Tibial nerve (tissue), 4 donors: ENCODE data around the gene PLCD3. TPM values are rescaled to one million over a fixed set of nuclear protein-coding genes. Genes with fewer than 3 reads are reported as not detected.
A peak's percentile ranks its signal among the peaks of the same experiment; 100 is the strongest.

Experiments
- DNase-seq, 2 donors: peaks; one replicate each; pipeline ENCODE4 v3.0.0-alpha.2; 2019; ENCODE audit warnings: low spot score in 2 of 2
- H3K27ac ChIP-seq, 4 donors: fragments of 200-600 bp; sonication (generic) in 3 of 4; one replicate each; pipeline ENCODE4 v1.5.1; 2017 to 2019; ENCODE audit warnings: mild to moderate bottlenecking in 1 of 4
- H3K27me3 ChIP-seq, 2 donors: fragments of 200-600 bp; sonication (generic) in 1 of 2; one replicate each; pipeline versions ENCODE4 v1.5.1 to v1.6.0; 2017 to 2019
- H3K36me3 ChIP-seq, 3 donors: fragments of 200-600 bp; sonication (generic); one replicate each; pipeline ENCODE4 v1.5.1; 2018 to 2019
- H3K4me1 ChIP-seq, 4 donors: fragments of 200-600 bp; sonication (generic) in 3 of 4; one replicate each; pipeline ENCODE4 v1.5.1; 2017 to 2019
- H3K4me3 ChIP-seq, 4 donors: fragments of 200-600 bp; sonication (generic) in 3 of 4; one replicate each; pipeline ENCODE4 v1.5.1; 2017 to 2019; ENCODE audit warnings: mild to moderate bottlenecking in 1 of 4, moderate library complexity in 1 of 4
- H3K9me3 ChIP-seq, 4 donors: fragments of 200-600 bp; sonication (generic) in 3 of 4; one replicate each; pipeline ENCODE4 v1.5.1; 2017 to 2019
- CTCF ChIP-seq, 5 experiments: fragments of 200-600 bp in 3 of 5; fragments of 450-650 bp in 2 of 5; sonication (generic) in 3 of 5; IDR thresholded peaks; one replicate each; pipeline ENCODE4 v1.5.1; 2016 to 2019; ENCODE audit warnings: antibody characterized with exemption in 5 of 5, mild to moderate bottlenecking in 3 of 5, moderate library complexity in 2 of 5
- EP300 ChIP-seq, 2 donors: sonication (generic); formaldehyde crosslinking; IDR thresholded peaks; one replicate each; pipeline ENCODE4 v1.6.1; 2017; ENCODE audit warnings: antibody characterized with exemption in 2 of 2, mild to moderate bottlenecking in 1 of 2
- POLR2A ChIP-seq, 2 donors: fragments of 450-650 bp; IDR thresholded peaks; one replicate each; pipeline ENCODE4 v1.6.1; 2017; ENCODE audit warnings: antibody characterized with exemption in 2 of 2, mild to moderate bottlenecking in 2 of 2, moderate library complexity in 2 of 2
- WGBS, 2 donors: methylation state at CpG; one replicate each; pipeline ENCODE4 v1.1.5; 2018; 5-methylcytosine and 5-hydroxymethylcytosine counted together
- total RNA-seq, 4 donors: library from RNA; depleted of rRNA; stranded (reverse); fragments of >200 nt; gene quantifications; one replicate each; pipeline ENCODE4 v1.1.0, GENCODE V29; 2016

PLCD3 gene
- total RNA-seq, 4 donors from 2014 or later: 45.7 to 103 (median 69.3) TPM

DNA sequence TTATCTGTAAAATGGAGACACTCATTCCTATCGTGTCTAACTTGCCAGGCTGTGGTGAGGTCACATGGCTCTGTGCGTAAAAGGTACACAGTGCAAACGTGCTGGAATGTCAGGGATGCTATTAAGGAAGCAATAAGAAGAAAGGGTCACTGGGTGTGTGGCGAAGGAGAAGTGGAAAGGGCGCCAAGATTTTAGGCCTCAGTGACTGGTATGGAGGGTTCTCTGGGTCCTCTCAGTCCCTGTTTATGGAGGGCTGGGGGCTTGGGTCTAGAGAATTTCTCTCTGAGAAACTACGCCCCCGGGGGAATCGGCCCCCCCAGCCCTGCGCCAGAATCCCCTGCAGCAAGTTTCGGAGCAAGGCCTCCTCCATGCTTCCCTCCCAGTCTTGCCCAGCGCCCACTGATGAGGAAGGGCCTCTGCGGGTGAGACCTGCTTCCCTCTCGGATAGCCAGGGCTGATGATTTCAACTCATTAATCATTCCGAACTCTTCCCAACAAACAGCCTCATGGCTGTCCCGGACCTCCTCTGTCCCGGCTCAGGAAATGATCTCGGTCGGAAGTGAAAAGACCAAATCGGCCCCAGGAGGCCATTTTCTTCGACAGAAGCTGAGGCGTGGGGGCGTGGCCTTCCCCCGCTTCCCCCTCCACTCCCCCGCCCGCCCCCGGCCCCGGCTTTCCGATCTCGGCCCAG, 14.7 kb upstream of the PLCD3 start:
- no peaks in the 10 kb centered on the region for H3K27me3 ChIP-seq
- 5% methylated on average over 19 to 27 of the region's 29 CpGs for WGBS, 2 donors
- H3K4me3 ChIP-seq: peak overlapping the region; percentile 64 to 88 (median 72)
- peak; percentile 62 to 70 for DNase-seq
- TF ChIP-seq POLR2A (IDR thresholded peaks at IDR 0.05): peak in 1 of 2 donors; percentile 8
- TF ChIP-seq CTCF (IDR thresholded peaks at IDR 0.05): no peak
- TF ChIP-seq EP300 (IDR thresholded peaks at IDR 0.05): peak in 1 of 2 donors; percentile 56
- peaks cover 5 to 63% (median 36%) of the 10 kb centered on the region in 4 donors for H3K4me1 ChIP-seq
- H3K9me3 ChIP-seq: no peaks in the 10 kb centered on the region
- H3K36me3 ChIP-seq: no peaks in the 10 kb centered on the region
- H3K27ac ChIP-seq: peak overlapping the region; percentile 93 to 99 (median 96)

GRCh38 chr17:45146592-45146889, 14.2 kb upstream of the PLCD3 start:
- H3K9me3 ChIP-seq: no peaks in the 10 kb centered on the region
- WGBS, 2 donors: 43 to 55% methylated on average over 4 of the region's 4 CpGs
- no peak for DNase-seq
- H3K4me3 ChIP-seq: peak overlapping the region in 2 of 4 donors; percentile 66 to 79
- no peaks in the 10 kb centered on the region for H3K36me3 ChIP-seq
- no peak for TF ChIP-seq EP300 (IDR thresholded peaks at IDR 0.05)
- no peak for TF ChIP-seq CTCF (IDR thresholded peaks at IDR 0.05)
- H3K27me3 ChIP-seq: no peaks in the 10 kb centered on the region
- peak overlapping the region; percentile 93 to 99 (median 96) for H3K27ac ChIP-seq
- peaks cover 5 to 58% (median 32%) of the 10 kb centered on the region in 4 donors for H3K4me1 ChIP-seq

DNA sequence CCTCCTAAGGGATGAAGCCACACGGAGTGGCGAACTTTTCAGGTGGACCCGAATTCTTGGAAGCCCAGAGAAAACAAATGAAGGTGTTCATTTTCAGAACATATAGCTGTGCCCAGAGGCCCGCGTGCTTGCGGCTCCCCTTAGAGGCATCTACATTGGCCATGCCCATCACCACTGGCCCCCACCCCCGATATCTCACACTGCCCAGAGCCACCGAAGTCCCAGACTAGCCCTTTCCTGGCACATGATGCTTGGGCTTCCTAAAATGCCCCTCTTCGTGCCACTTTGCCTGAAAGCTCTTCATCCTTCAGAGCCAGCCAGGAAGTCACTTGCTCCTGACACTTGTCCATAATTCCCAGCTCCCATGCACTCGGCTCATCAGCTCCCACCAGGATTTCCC, 13.9 kb upstream of the PLCD3 start:
- H3K4me3 ChIP-seq: no peak overlapping the region
- no peaks in the 10 kb centered on the region for H3K9me3 ChIP-seq
- peaks cover 5 to 54% (median 28%) of the 10 kb centered on the region in 4 donors for H3K4me1 ChIP-seq
- no peaks in the 10 kb centered on the region for H3K27me3 ChIP-seq
- TF ChIP-seq CTCF (IDR thresholded peaks at IDR 0.05) (no peak), POLR2A (IDR thresholded peaks at IDR 0.05) (no peak), EP300 (IDR thresholded peaks at IDR 0.05) (no peak)
- 84 to 87% methylated on average over 10 of the region's 10 CpGs for WGBS, 2 donors
- DNase-seq: no peak
- peak overlapping the region; percentile 93 to 99 (median 96) for H3K27ac ChIP-seq
- no peaks in the 10 kb centered on the region for H3K36me3 ChIP-seq

- WGBS, 2 donors: 75 to 78% methylated on average over 8 of the region's 8 CpGs
- Histone ChIP-seq H3K27me3 (no peaks in the 10 kb centered on the region), H3K36me3 (peaks cover 0 to 8% (median 0%) of the 10 kb centered on the region in 3 donors), H3K27ac (peak overlapping the region; percentile 93 to 98 (median 94)), H3K4me1 (peaks cover 5 to 46% (median 25%) of the 10 kb centered on the region in 4 donors), H3K9me3 (no peaks in the 10 kb centered on the region), H3K4me3 (peak overlapping the region; percentile 37 to 62 (median 44))
- no peak for DNase-seq
- TF ChIP-seq EP300 (IDR thresholded peaks at IDR 0.05): no peak
- TF ChIP-seq POLR2A (IDR thresholded peaks at IDR 0.05): no peak
- TF ChIP-seq CTCF (IDR thresholded peaks at IDR 0.05): no peak
Observed at GRCh38 chr17:45145035-45145389, 12.7 kb upstream of the PLCD3 start.

GRCh38 chr17:45144199-45145034, 12.1 kb upstream of the PLCD3 start:
- 2 to 3% methylated on average over 27 to 36 of the region's 71 CpGs for WGBS, 2 donors
- peak in 1 of 2 donors; percentile 33 for DNase-seq
- peaks cover 5 to 46% (median 25%) of the 10 kb centered on the region in 4 donors for H3K4me1 ChIP-seq
- peak overlapping the region; percentile 37 to 62 (median 44) for H3K4me3 ChIP-seq
- peak overlapping the region; percentile 93 to 98 (median 94) for H3K27ac ChIP-seq
- no peaks in the 10 kb centered on the region for H3K9me3 ChIP-seq
- TF ChIP-seq EP300 (IDR thresholded peaks at IDR 0.05) (peak in 1 of 2 donors; percentile 52), CTCF (IDR thresholded peaks at IDR 0.05) (peak in 1 of 5 experiments; percentile 22), POLR2A (IDR thresholded peaks at IDR 0.05) (peak in 1 of 2 donors; percentile 16)
- no peaks in the 10 kb centered on the region for H3K27me3 ChIP-seq
- peaks cover 0 to 12% (median 0%) of the 10 kb centered on the region in 3 donors for H3K36me3 ChIP-seq
